ENCODE measurements around the gene MT2A.
"Not testable (repeated sequence)": the region's sequence is repeated elsewhere in the genome, so short reads cannot be mapped to it uniquely, and the experiment has no call there.

MT2A gene

DNA sequence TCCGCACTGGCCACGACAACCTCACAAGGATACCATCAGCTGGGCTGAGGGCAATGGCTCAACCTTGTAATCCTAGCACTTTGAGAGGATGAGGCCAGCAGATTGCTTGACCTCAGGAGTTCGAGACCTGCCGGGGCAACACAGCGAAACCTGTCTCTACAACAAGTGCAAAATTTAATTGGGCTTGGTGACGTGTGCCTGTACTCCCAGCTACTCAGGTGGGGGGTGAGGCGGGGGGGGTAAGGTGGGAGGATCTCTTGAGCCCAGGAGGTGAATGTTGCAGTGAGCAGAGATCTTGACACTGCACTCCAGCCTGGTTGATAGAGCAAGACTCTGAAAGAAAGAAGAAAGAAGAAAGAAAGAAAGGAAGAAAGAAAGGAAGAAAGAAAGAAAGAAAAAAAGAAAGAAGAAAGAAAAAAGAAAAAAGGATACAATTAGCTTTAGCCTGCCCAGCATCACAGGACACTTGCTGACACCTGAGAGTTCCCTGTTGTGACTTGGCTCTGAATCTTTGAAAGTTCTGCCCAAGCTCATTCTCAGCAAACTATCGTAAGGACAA is 12.0 kb downstream of the MT2A start:
- Histone ChIP-seq H3K9me3 (ENCODE audit: control insufficient read depth, low read length) (no peaks in the 10 kb centered on the region), H3K4me1 (ENCODE audit: control insufficient read depth, insufficient read depth, low read length) (peaks cover 14% of the 10 kb centered on the region), H3K27me3 (ENCODE audit: control insufficient read depth, insufficient read depth, low read length, poor library complexity, severe bottlenecking) (peaks cover 81% of the 10 kb centered on the region), H3K4me3 (ENCODE audit: insufficient read depth, low read depth, low read length) (no peak overlapping the region), H3K36me3 (ENCODE audit: control insufficient read depth, insufficient read depth, low read length) (no peaks in the 10 kb centered on the region), H3K27ac (ENCODE audit: insufficient read depth, low read depth, low read length, poor library complexity, severe bottlenecking) (no peak overlapping the region)
- 77 to 84% methylated on average over 8 of the region's 8 CpGs for WGBS, 2 experiments

DNA sequence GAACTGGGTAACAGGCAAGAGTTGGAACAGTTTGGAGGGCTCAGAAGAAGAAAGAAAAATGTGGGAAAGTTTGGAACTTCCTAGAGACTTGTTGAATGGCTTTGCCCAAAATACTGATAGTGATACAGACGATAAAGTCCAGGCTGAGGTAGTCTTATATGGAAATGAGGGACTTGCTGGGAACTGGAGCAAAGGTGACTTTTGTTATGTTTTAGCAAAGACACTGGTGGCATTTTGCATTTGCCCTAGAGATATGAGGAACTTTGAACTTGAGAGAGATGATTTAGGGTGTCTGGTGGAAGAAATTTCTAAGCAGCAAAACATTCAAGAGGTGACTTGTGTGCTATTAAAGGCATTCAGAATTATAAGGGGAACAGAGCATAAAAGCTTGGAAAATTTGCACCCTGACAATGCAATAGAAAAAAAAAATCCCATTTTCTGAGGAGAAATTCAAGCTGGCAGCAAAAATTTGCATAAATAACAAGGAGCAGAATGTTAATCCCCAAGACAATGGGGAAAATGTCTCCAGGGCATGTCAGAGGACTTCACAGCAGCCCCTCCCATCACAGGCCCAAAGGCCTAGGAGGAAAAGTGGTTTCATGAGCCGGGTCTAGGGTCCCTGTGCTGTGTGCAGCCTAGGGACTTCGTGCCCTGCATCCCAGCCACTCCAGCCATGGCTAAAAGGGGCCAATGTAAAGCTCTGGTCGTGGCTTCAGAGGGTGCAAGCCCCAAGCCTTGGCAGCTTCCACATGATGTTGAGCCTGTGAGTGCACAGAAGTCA is 13.5 kb downstream of the MT2A start:
- peaks cover 81% of the 10 kb centered on the region for H3K27me3 ChIP-seq (ENCODE audit: control insufficient read depth, insufficient read depth, low read length, poor library complexity, severe bottlenecking)

DNA sequence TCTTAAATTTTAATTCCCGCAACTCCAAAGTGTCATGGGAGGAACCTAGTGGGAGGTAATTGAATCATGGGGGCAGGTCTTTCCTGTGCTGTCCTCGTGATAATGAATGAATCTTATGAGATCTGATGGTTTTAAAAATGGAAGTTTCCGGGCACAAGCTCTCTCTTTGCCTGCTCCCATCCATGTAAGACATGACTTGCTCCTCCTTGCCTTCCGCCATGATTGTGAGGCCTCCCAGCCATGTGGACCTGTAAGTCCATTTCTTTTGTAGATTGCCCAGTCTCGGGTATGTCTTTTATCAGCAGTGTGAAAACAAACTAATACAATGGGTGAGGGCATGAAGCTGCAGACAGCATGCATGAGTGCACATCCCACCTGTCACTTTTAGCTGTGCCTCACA is 14.8 kb downstream of the MT2A start:
- H3K27me3 ChIP-seq (ENCODE audit: control insufficient read depth, insufficient read depth, low read length, poor library complexity, severe bottlenecking): peaks cover 78% of the 10 kb centered on the region
- 93% methylated on average over 5 of the region's 5 CpGs for WGBS, 2 experiments
- H3K36me3 ChIP-seq (ENCODE audit: control insufficient read depth, insufficient read depth, low read length); H3K4me3 ChIP-seq (ENCODE audit: insufficient read depth, low read depth, low read length); H3K9me3 ChIP-seq (ENCODE audit: control insufficient read depth, low read length); H3K4me1 ChIP-seq (ENCODE audit: control insufficient read depth, insufficient read depth, low read length); H3K27ac ChIP-seq (ENCODE audit: insufficient read depth, low read depth, low read length, poor library complexity, severe bottlenecking): not testable (repeated sequence)

More for the DNA sequence above, 13.5 kb downstream of the MT2A start:
- not testable (repeated sequence) for H3K36me3 ChIP-seq (ENCODE audit: control insufficient read depth, insufficient read depth, low read length); H3K4me3 ChIP-seq (ENCODE audit: insufficient read depth, low read depth, low read length); H3K27ac ChIP-seq (ENCODE audit: insufficient read depth, low read depth, low read length, poor library complexity, severe bottlenecking); H3K9me3 ChIP-seq (ENCODE audit: control insufficient read depth, low read length)
- H3K4me1 ChIP-seq (ENCODE audit: control insufficient read depth, insufficient read depth, low read length): peaks cover 13% of the 10 kb centered on the region
- 40 to 41% methylated on average over 4 of the region's 4 CpGs for WGBS, 2 experiments

DNA sequence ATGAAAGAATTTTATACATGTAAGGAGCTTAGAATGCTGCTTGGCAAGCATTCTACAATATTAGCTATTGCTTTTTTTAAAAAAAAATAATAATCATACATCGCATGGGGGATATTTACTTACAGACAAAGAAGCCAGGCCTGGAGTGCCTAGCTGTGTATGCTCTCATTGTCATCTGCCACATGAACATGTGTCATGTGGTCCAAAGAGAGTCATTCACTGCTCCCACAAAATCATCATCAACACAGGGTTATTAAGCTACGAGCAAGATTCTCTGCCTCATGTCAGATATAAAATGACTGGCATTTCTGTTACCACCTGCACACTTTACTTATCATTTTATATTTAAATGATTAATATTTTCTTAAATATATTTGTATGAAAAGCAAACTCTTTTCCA is 15.3 kb downstream of the MT2A start:
- Histone ChIP-seq H3K4me3 (ENCODE audit: insufficient read depth, low read depth, low read length) (no peak overlapping the region), H3K4me1 (ENCODE audit: control insufficient read depth, insufficient read depth, low read length) (no peaks in the 10 kb centered on the region), H3K36me3 (ENCODE audit: control insufficient read depth, insufficient read depth, low read length) (no peaks in the 10 kb centered on the region), H3K27ac (ENCODE audit: insufficient read depth, low read depth, low read length, poor library complexity, severe bottlenecking) (no peak overlapping the region), H3K9me3 (ENCODE audit: control insufficient read depth, low read length) (no peaks in the 10 kb centered on the region), H3K27me3 (ENCODE audit: control insufficient read depth, insufficient read depth, low read length, poor library complexity, severe bottlenecking) (peaks cover 78% of the 10 kb centered on the region)
- 96% methylated on average over 2 of the region's 2 CpGs for WGBS, 2 experiments

DNA sequence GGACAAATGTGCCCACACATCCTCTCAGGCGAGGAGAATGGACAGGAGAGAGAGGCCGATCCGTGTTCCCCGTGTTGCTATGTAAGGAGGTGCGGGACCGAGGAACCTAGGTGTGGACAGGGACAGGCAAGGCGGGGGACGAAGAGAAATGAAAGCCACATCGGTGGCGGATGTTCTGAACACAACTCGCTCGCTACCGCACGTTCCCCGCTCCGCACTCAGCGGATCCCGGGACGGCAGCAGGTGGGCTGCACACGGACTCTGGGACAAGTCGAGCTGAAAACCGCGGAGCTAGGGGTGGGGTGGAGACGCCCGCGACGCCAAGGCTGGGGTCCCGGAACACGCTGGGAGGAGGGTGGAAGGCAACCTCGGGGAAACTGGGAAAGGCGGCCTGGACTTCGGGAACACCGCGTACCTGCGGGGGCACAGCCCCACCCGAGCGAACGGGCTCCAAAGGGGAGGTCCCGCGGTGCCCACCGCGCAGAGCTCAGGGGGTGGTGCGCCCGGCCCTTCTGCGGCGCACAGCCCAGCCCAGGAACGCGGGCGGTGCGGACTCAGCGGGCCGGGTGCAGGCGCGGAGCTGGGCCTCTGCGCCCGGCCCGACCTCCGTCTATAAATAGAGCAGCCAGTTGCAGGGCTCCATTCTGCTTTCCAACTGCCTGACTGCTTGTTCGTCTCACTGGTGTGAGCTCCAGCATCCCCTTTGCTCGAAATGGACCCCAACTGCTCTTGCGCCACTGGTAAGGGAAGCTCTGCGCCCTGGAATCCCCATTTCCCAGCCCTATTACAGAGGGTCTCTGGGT is 17.0 kb downstream of the MT2A start, which contains the start of gene MT1E:
Gene MT1E (plus strand): TSS at position 642 of the 803 bp plus-strand sequence. CDS start 71 bp downstream, at position 713.
- Histone ChIP-seq H3K27me3 (ENCODE audit: control insufficient read depth, insufficient read depth, low read length, poor library complexity, severe bottlenecking) (peaks cover 78% of the 10 kb centered on the region), H3K4me1 (ENCODE audit: control insufficient read depth, insufficient read depth, low read length) (no peaks in the 10 kb centered on the region), H3K4me3 (ENCODE audit: insufficient read depth, low read depth, low read length) (peak within 1 kb of the TSS; percentile 33), H3K9me3 (ENCODE audit: control insufficient read depth, low read length) (no peaks in the 10 kb centered on the region), H3K36me3 (ENCODE audit: control insufficient read depth, insufficient read depth, low read length) (no peaks in the 10 kb centered on the region), H3K27ac (ENCODE audit: insufficient read depth, low read depth, low read length, poor library complexity, severe bottlenecking) (no peak within 1 kb of the TSS)
- WGBS, 2 experiments: 2 to 3% methylated on average over 62 of the region's 62 CpGs

DNA sequence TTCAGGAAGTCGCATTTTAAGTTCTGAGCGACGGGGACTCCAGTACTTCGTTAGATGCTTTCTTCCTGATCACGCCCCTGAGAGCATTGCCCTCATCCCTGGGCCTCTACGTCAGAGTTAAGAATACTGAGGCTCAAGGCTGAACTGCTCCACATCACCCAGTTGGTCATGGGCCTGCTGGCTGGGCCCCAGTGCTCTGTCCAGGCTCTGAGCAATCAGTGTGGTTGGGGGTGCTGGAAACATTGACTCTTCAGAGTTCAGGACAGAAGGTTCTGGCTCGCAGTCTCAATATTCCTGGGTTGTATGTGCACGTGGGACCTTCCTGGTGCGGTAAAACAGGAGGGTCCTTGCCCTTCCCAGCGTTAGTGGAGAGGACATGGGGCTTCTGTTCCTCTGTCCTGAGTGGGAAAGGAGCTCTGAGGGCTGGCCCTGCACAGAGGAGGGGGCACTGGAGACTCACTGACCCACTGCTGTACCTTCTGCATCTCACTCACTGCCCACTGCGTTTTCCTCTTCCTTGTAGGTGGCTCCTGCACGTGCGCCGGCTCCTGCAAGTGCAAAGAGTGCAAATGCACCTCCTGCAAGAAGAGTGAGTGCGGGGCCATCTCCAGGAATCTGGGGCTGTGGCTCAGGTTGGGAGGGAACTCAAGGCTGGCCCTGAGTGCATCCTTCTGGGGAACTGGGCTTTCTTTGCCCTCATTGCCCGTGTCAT is 17.7 kb downstream of the MT2A start:
- Histone ChIP-seq H3K27ac (ENCODE audit: insufficient read depth, low read depth, low read length, poor library complexity, severe bottlenecking) (no peak overlapping the region), H3K36me3 (ENCODE audit: control insufficient read depth, insufficient read depth, low read length) (no peaks in the 10 kb centered on the region), H3K27me3 (ENCODE audit: control insufficient read depth, insufficient read depth, low read length, poor library complexity, severe bottlenecking) (peaks cover 81% of the 10 kb centered on the region), H3K4me1 (ENCODE audit: control insufficient read depth, insufficient read depth, low read length) (no peaks in the 10 kb centered on the region), H3K4me3 (ENCODE audit: insufficient read depth, low read depth, low read length) (no peak overlapping the region), H3K9me3 (ENCODE audit: control insufficient read depth, low read length) (no peaks in the 10 kb centered on the region)
- WGBS, 2 experiments: 19 to 27% methylated on average over 16 of the region's 16 CpGs

DNA sequence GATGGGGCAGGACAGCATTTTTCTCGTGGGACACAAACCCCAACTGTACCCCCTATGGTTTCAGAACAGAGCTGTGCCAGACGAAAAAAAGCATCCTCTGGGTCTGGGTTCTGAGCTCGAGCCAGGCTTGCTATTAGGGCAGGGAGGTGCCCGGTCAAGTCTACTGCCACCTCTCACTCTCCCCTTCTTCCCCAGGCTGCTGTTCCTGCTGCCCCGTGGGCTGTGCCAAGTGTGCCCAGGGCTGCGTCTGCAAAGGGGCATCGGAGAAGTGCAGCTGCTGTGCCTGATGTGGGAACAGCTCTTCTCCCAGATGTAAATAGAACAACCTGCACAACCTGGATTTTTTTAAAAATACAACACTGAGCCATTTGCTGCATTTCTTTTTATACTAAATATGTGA is 18.3 kb downstream of the MT2A start:
- H3K4me3 ChIP-seq (ENCODE audit: insufficient read depth, low read depth, low read length): no peak overlapping the region
- H3K36me3 ChIP-seq (ENCODE audit: control insufficient read depth, insufficient read depth, low read length): no peaks in the 10 kb centered on the region
- H3K27me3 ChIP-seq (ENCODE audit: control insufficient read depth, insufficient read depth, low read length, poor library complexity, severe bottlenecking): peaks cover 82% of the 10 kb centered on the region
- H3K9me3 ChIP-seq (ENCODE audit: control insufficient read depth, low read length): no peaks in the 10 kb centered on the region
- no peaks in the 10 kb centered on the region for H3K4me1 ChIP-seq (ENCODE audit: control insufficient read depth, insufficient read depth, low read length)
- 54 to 57% methylated on average over 7 of the region's 7 CpGs for WGBS, 2 experiments
- H3K27ac ChIP-seq (ENCODE audit: insufficient read depth, low read depth, low read length, poor library complexity, severe bottlenecking): no peak overlapping the region

DNA sequence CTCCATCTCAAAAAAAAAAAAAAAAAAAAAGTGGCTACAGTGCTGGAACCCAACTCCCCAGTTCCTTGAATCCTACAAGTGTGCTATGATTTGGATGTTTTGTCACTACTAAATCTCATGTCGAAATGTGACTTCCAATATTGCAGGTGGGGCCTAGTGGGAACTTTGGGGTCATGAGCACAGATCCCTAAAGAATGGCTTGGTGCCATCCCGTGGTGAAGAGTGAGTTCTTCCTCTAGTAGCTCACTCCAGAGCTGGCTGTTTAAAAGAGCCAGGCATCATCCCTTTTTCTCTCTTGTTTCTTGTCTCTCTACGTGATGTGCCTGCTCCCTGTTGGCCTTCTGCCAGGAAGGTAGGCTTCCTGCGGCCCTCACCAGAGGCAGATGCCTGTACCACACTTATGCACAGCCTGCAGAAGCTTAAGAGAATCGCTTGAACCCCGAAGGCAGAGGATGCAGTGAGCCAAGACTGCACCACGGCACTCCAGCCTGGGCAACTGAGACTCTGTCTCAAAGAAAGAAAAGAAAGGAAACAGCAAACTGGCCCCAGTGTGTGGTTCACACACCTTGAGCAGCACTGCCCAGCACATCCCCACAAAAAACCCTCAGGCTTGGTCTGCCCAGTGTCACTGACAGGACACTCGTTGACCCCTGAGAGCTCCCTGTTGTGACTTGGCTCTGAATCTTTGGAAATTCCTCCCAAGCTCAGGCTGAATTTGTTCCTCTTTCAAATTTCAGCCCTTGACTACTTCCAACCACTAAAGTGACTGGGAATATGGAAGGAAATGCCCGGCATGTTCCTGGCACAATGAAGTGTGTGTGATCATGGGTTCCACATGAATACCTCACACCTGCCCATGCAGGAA is 20.3 kb downstream of the MT2A start:
- no peak overlapping the region for H3K27ac ChIP-seq (ENCODE audit: insufficient read depth, low read depth, low read length, poor library complexity, severe bottlenecking)
- H3K36me3 ChIP-seq (ENCODE audit: control insufficient read depth, insufficient read depth, low read length): no peaks in the 10 kb centered on the region
- H3K4me1 ChIP-seq (ENCODE audit: control insufficient read depth, insufficient read depth, low read length): no peaks in the 10 kb centered on the region
- no peak overlapping the region for H3K4me3 ChIP-seq (ENCODE audit: insufficient read depth, low read depth, low read length)
- WGBS, 2 experiments: 76 to 84% methylated on average over 9 of the region's 9 CpGs
- H3K27me3 ChIP-seq (ENCODE audit: control insufficient read depth, insufficient read depth, low read length, poor library complexity, severe bottlenecking): peaks cover 94% of the 10 kb centered on the region
- no peaks in the 10 kb centered on the region for H3K9me3 ChIP-seq (ENCODE audit: control insufficient read depth, low read length)

DNA sequence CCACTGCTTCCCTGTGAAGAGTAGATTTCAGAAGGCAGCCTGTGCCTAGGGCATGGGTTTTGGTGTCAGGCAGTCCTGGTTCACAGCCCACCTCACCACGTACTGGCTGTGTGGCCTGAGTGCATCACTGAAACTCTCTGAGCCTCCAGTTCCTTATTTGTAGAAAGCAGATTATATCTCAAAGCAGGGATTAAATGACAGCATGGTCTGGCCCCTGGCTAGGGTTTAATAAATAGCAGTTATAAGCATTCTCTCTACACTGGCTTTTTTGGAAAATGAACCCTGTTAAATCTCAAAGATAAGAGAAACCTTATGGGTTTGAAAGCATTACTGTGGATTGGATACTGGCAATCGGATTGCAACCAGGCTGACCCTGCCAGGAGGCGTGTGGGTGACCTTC is 21.1 kb downstream of the MT2A start:
- H3K36me3 ChIP-seq (ENCODE audit: control insufficient read depth, insufficient read depth, low read length): no peaks in the 10 kb centered on the region
- H3K4me1 ChIP-seq (ENCODE audit: control insufficient read depth, insufficient read depth, low read length): no peaks in the 10 kb centered on the region
- H3K27me3 ChIP-seq (ENCODE audit: control insufficient read depth, insufficient read depth, low read length, poor library complexity, severe bottlenecking): peaks cover 96% of the 10 kb centered on the region
- H3K27ac ChIP-seq (ENCODE audit: insufficient read depth, low read depth, low read length, poor library complexity, severe bottlenecking): no peak overlapping the region
- H3K4me3 ChIP-seq (ENCODE audit: insufficient read depth, low read depth, low read length): no peak overlapping the region
- WGBS, 2 experiments: 86 to 87% methylated on average over 3 of the region's 3 CpGs
- no peaks in the 10 kb centered on the region for H3K9me3 ChIP-seq (ENCODE audit: control insufficient read depth, low read length)
